H9 (cell line): ENCODE results near the gene NUTF2. TPM values are rescaled to one million over a fixed set of nuclear protein-coding genes. Genes with fewer than 3 reads are reported as not detected.
A peak's percentile ranks its signal among the peaks of the same experiment; 100 is the strongest.

Experiments used
- DNase-seq: peaks from one replicate; pipeline ENCODE4 v3.0.0-alpha.2; 2017
- H2AFZ ChIP-seq: one replicate; pipeline ENCODE4 v1.6.1; 2013; ENCODE audit warnings: mild to moderate bottlenecking, low read length, control low read depth, moderate library complexity
- H2AK5ac ChIP-seq: 2 replicates; pipeline ENCODE4 v1.6.1; 2013; ENCODE audit warnings: low read length, control low read depth, mixed read lengths; ENCODE audit not compliant: insufficient read length
- H2BK120ac ChIP-seq: one replicate; pipeline ENCODE4 v1.6.1; 2013; ENCODE audit warnings: low read depth, mild to moderate bottlenecking, low read length, control low read depth, inconsistent platforms; ENCODE audit not compliant: poor library complexity, severe bottlenecking
- H2BK12ac ChIP-seq: 2 replicates; pipeline ENCODE4 v1.6.1; 2013; ENCODE audit warnings: low read length, control low read depth, mixed read lengths, low read depth; ENCODE audit not compliant: insufficient read length
- H2BK15ac ChIP-seq: 2 replicates; pipeline ENCODE4 v1.6.1; 2013; ENCODE audit warnings: low read depth, low read length, control low read depth
- H2BK20ac ChIP-seq: one replicate; pipeline ENCODE4 v1.6.1; 2013; ENCODE audit warnings: low read depth, mild to moderate bottlenecking, low read length, control low read depth, inconsistent platforms; ENCODE audit not compliant: poor library complexity, severe bottlenecking
- H2BK5ac ChIP-seq: 2 replicates; pipeline ENCODE4 v1.6.1; 2013; ENCODE audit warnings: low read length, control low read depth, mixed read lengths; ENCODE audit not compliant: insufficient read length
- H3K14ac ChIP-seq: 2 replicates; pipeline ENCODE4 v1.6.1; 2013; ENCODE audit warnings: low read length, control low read depth; ENCODE audit not compliant: insufficient read depth
- H3K18ac ChIP-seq: 2 replicates; pipeline ENCODE4 v1.6.1; 2013; ENCODE audit warnings: low read depth, mild to moderate bottlenecking, mixed read lengths, low read length, control low read depth; ENCODE audit not compliant: insufficient read length
- H3K23ac ChIP-seq: 2 replicates; pipeline ENCODE4 v1.6.1; 2013; ENCODE audit warnings: low read length, control low read depth, mixed read lengths, low read depth; ENCODE audit not compliant: insufficient read length
- H3K23me2 ChIP-seq: 2 replicates; pipeline ENCODE4 v1.6.1; 2013; ENCODE audit warnings: low read depth, mild to moderate bottlenecking, mixed read lengths, low read length, control low read depth; ENCODE audit not compliant: insufficient read length, poor library complexity, severe bottlenecking
- H3K27ac ChIP-seq: 2 replicates; pipeline ENCODE4 v1.5.1; 2013; ENCODE audit warnings: low read length, control low read depth, mixed read lengths, low read depth; ENCODE audit not compliant: insufficient read length
- H3K27me3 ChIP-seq: 2 replicates; pipeline ENCODE4 v1.6.1; 2013; ENCODE audit warnings: low read length, control low read depth, inconsistent platforms; ENCODE audit not compliant: insufficient read depth
- H3K4ac ChIP-seq: 2 replicates; pipeline ENCODE4 v1.6.1; 2013; ENCODE audit warnings: low read depth, mild to moderate bottlenecking, control low read depth, inconsistent platforms, low read length, moderate library complexity
- H3K4me1 ChIP-seq: 2 replicates; pipeline ENCODE4 v1.6.1; 2013; ENCODE audit warnings: low read length, control low read depth, inconsistent platforms; ENCODE audit not compliant: insufficient read depth
- H3K4me2 ChIP-seq: 2 replicates; pipeline ENCODE4 v1.6.1; 2013; ENCODE audit warnings: low read length, control low read depth, mixed read lengths; ENCODE audit not compliant: insufficient read length, insufficient read depth
- H3K56ac ChIP-seq: 2 replicates; pipeline ENCODE4 v1.6.1; 2013; ENCODE audit warnings: low read depth, mild to moderate bottlenecking, mixed read lengths, low read length, control low read depth; ENCODE audit not compliant: insufficient read length
- H3K79me1 ChIP-seq: 2 replicates; pipeline ENCODE4 v1.6.1; 2013; ENCODE audit warnings: low read depth, mild to moderate bottlenecking, moderate library complexity, low read length, control low read depth, inconsistent platforms; ENCODE audit not compliant: insufficient read depth, poor library complexity, severe bottlenecking
- H3K79me2 ChIP-seq: 2 replicates; pipeline ENCODE4 v1.6.1; 2013; ENCODE audit warnings: low read length, control low read depth, inconsistent platforms; ENCODE audit not compliant: insufficient read depth
- H3K9ac ChIP-seq: 2 replicates; pipeline ENCODE4 v1.6.1; 2013; ENCODE audit warnings: low read length, control low read depth, mixed read lengths; ENCODE audit not compliant: insufficient read length; ENCODE audit errors: extremely low read depth
- H3K9me3 ChIP-seq: one replicate; pipeline ENCODE4 v1.6.1; 2013; ENCODE audit warnings: low read depth, low read length, inconsistent platforms; ENCODE audit not compliant: control insufficient read depth
- H3T11ph ChIP-seq: one replicate; pipeline ENCODE4 v1.6.1; 2013; ENCODE audit warnings: mild to moderate bottlenecking, low read length, control low read depth, inconsistent platforms
- H4K20me1 ChIP-seq: one replicate; pipeline ENCODE4 v1.6.1; 2013; ENCODE audit not compliant: control insufficient read depth, insufficient read length, insufficient read depth
- H4K5ac ChIP-seq: 2 replicates; pipeline ENCODE4 v1.6.1; 2013; ENCODE audit warnings: low read depth, mild to moderate bottlenecking, mixed read lengths, low read length, control low read depth; ENCODE audit not compliant: insufficient read length
- H4K8ac ChIP-seq: replicated peaks from 2 replicates; pipeline ENCODE4 v1.6.1; 2013; ENCODE audit warnings: low read length, control low read depth, mixed read lengths, low read depth; ENCODE audit not compliant: insufficient read length
- H4K91ac ChIP-seq: 2 replicates; pipeline ENCODE4 v1.6.1; 2013; ENCODE audit warnings: low read depth, mild to moderate bottlenecking, moderate library complexity, mixed read lengths, low read length, control low read depth; ENCODE audit not compliant: insufficient read length
- H3K27ac Mint-ChIP-seq, 3 experiments: 2 replicates in 2 of 3; 3 replicates in 1 of 3; pipeline ENCODE4 v1.8.0; 2020 to 2021; ENCODE audit warnings: mixed read lengths in 3 of 3, mild to moderate bottlenecking in 1 of 3, moderate library complexity in 1 of 3
- H3K27me3 Mint-ChIP-seq: 2 replicates; pipeline ENCODE4 v1.8.0; 2021; ENCODE audit warnings: low read depth, mild to moderate bottlenecking, moderate library complexity, mixed read lengths
- H3K36me3 Mint-ChIP-seq, 3 experiments: 2 replicates in 2 of 3; 3 replicates in 1 of 3; pipeline ENCODE4 v1.8.0; 2020 to 2021; ENCODE audit warnings: low read depth in 3 of 3, mixed read lengths in 3 of 3; ENCODE audit not compliant: insufficient read depth in 1 of 3
- H3K4me1 Mint-ChIP-seq, 2 experiments: 2 replicates each; pipeline ENCODE4 v1.8.0; 2020; ENCODE audit warnings: mixed read lengths in 2 of 2
- H3K4me3 Mint-ChIP-seq, 2 experiments: 2 replicates in 1 of 2; 3 replicates in 1 of 2; pipeline ENCODE4 v1.8.0; 2020 to 2021; ENCODE audit warnings: mild to moderate bottlenecking in 2 of 2, mixed read lengths in 2 of 2, moderate library complexity in 1 of 2
- H3K9me3 Mint-ChIP-seq, 2 experiments: 2 replicates in 1 of 2; 3 replicates in 1 of 2; pipeline ENCODE4 v1.8.0; 2020; ENCODE audit warnings: mild to moderate bottlenecking in 2 of 2, mixed read lengths in 2 of 2, moderate library complexity in 1 of 2
- CTCF ChIP-seq: fragments of 200-600 bp; sonication (generic); conservative IDR thresholded peaks from 3 replicates; pipeline ENCODE4 v1.8.0; 2021; ENCODE audit warnings: antibody characterized with exemption, mild to moderate bottlenecking
- whole genome bisulfite sequencing: extraction: QIAGEN DNeasy Blood & Tissue Kit; methylation state at CpG from one replicate; pipeline ENCODE4 v1.1.7; 2013; ENCODE audit warnings: missing lambda C conversion rate, low lambda C conversion rate, mixed read lengths; ENCODE audit not compliant: insufficient read length; ENCODE audit errors: extremely low coverage; 5-methylcytosine and 5-hydroxymethylcytosine counted together
- total RNA-seq: library from RNA; stranded (reverse); gene quantifications from 2 replicates; pipeline ENCODE4 v1.2.1, GENCODE V29; 2021

Gene NUTF2
- total RNA-seq, 1 experiment from 2014 or later, result 198 TPM

GRCh38 chr16:67800338-67800926 is 46.3 kb upstream of the NUTF2 start:
- H3K4ac ChIP-seq, result no peak overlapping the region
- no peaks in the 10 kb centered on the region for H4K20me1 ChIP-seq
- no peak for DNase-seq

More at GRCh38 chr16:67800338-67800926, 46.3 kb upstream of the NUTF2 start:
- no peak overlapping the region for H2BK120ac ChIP-seq
- H4K5ac ChIP-seq, result no peak overlapping the region
- H2BK12ac ChIP-seq, result no peak overlapping the region
- no peak overlapping the region for H2BK20ac ChIP-seq
- H3K9me3 Mint-ChIP-seq, result no peaks in the 10 kb centered on the region
- no peak overlapping the region for H3K27ac ChIP-seq
- H2BK5ac ChIP-seq, result no peak overlapping the region
- TF ChIP-seq CTCF, result no peak
- peaks cover 2% of the 10 kb centered on the region; the same call in 1 of the 2 replicates for H3K79me2 ChIP-seq
- no peak overlapping the region for H3K18ac ChIP-seq
- no peak overlapping the region for H2BK15ac ChIP-seq
- H3K23me2 ChIP-seq, result peaks cover under 1% of the 10 kb centered on the region
- WGBS, result no CpG with 5 or more reads among the region's 7 CpGs
- no peak overlapping the region for H3K9ac ChIP-seq
- no peaks in the 10 kb centered on the region for H3K27me3 ChIP-seq
- H3K79me1 ChIP-seq, result peaks cover 8% of the 10 kb centered on the region
- no peak overlapping the region for H3K4me3 Mint-ChIP-seq
- H3K4me1 ChIP-seq, result 0 out of 2 replicates have a peak, but pooled peaks cover 2% of the 10 kb centered on the region
- no peaks in the 10 kb centered on the region for H3K9me3 ChIP-seq
- H2AK5ac ChIP-seq, result no peak overlapping the region
- no peaks in the 10 kb centered on the region for H3K27me3 Mint-ChIP-seq
- no peak overlapping the region for H3K4me2 ChIP-seq
- H3K27ac Mint-ChIP-seq, result peak overlapping the region; percentile 4 to 86 (median 83); a peak in 5 of 7 replicates
- no peak overlapping the region for H3K56ac ChIP-seq
- H3K23ac ChIP-seq, result no peak overlapping the region
- peaks cover 14 to 65% (median 51%) of the 10 kb centered on the region in 3 experiments for H3K36me3 Mint-ChIP-seq
- H3T11ph ChIP-seq, result no peak overlapping the region
- no peak overlapping the region for H3K14ac ChIP-seq
- no peak overlapping the region for H4K91ac ChIP-seq
- H3K4me1 Mint-ChIP-seq, result peaks cover 7% of the 10 kb centered on the region in 2 experiments
- H2AFZ ChIP-seq, result no peak overlapping the region
- H4K8ac ChIP-seq, result no peak overlapping the region
